Stimulated activated CD8-positive, alpha-beta memory T cell treated with anti-CD3 and anti-CD28 coated beads, Interleukin-7, amount 100 ng/mL, for 4 hours (primary cell): ENCODE results near the gene ALG10B.
A peak's percentile ranks its signal among the peaks of the same experiment; 100 is the strongest.
"Not testable (repeated sequence)": the region's sequence is repeated elsewhere in the genome, so short reads cannot be mapped to it uniquely, and the experiment has no call there.

Experiments
- DNase-seq, 2 donors: peaks; one replicate each; pipeline ENCODE4 v3.0.0-alpha.2; 2020; ENCODE audit warnings: low read depth in 2 of 2

ALG10B gene, protein sequence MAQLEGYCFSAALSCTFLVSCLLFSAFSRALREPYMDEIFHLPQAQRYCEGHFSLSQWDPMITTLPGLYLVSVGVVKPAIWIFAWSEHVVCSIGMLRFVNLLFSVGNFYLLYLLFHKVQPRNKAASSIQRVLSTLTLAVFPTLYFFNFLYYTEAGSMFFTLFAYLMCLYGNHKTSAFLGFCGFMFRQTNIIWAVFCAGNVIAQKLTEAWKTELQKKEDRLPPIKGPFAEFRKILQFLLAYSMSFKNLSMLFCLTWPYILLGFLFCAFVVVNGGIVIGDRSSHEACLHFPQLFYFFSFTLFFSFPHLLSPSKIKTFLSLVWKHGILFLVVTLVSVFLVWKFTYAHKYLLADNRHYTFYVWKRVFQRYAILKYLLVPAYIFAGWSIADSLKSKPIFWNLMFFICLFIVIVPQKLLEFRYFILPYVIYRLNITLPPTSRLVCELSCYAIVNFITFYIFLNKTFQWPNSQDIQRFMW

DNA sequence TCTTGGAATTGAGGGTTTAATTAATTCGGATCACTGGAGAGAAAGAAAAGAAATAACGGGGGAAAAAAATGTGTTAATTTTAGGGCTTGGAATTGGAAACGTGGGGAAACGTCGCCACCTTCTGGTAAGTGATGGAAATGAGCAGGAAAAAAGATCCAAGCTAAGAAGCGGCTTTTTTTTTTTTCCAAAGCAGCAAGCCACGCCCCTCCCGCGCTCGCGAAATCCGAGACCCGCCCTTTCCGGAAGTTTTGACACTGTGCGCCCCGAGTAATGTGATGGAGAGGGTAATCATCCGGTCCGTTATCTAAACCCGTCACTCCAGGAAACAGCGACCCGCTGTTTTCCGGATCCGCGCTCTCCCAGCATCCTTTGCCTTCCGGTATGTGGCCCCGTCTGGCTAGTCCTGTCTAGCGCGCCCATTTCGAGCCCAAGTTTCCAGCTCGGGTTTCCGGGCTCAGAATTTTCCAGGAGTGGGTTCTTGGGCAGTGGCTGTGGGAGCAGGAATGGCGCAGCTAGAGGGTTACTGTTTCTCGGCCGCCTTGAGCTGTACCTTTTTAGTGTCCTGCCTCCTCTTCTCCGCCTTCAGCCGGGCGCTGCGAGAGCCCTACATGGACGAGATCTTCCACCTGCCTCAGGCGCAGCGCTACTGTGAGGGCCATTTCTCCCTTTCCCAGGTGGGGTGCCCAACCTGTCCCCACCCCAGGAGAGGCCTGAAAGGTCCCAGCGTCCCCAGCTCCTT lies at the start of gene ALG10B:
TSS of gene ALG10B (plus strand) at position 384 of the 739 bp plus-strand sequence. CDS start at position 504, 120 bp downstream.
- peak; percentile 85 to 91 for DNase-seq

DNA sequence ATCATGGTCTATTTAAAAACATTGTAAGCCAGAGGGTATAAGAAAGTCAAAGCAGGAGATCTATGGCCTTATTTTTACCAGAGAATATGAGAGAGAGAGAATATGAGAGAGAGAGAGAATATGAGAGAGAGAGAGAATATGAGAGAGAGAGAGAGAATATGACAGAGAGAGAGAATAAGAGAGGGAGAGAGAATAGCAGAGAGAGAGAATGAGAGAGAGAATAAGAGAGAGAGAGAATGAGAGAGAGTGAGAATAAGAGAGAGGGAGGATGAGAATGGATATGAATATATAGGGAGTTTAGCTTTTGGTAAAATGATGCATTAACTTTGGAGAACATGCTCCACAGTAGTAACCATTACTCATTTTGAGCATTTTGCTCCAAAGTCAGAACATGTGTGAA lies 48.0 kb upstream of the ALG10B start:
- no peak for DNase-seq

DNA sequence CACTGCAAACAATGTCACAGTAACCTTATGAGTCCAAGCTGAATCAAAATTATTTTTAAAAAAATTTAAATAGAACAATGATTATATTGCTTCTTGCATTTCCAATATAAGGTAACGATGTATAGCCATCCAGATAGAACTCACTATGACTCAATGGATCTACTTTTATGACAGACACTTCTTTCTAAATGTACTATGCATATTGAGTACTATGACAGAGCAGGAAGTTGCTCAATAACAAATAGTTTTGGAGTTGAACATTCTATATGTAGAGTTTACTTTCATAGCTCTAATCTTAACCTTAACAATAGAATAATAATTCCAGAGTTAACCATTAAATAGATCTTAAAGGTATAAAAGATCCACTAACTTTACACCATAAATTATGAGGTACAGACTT lies 46.7 kb upstream of the ALG10B start:
- DNase-seq = no peak

DNA sequence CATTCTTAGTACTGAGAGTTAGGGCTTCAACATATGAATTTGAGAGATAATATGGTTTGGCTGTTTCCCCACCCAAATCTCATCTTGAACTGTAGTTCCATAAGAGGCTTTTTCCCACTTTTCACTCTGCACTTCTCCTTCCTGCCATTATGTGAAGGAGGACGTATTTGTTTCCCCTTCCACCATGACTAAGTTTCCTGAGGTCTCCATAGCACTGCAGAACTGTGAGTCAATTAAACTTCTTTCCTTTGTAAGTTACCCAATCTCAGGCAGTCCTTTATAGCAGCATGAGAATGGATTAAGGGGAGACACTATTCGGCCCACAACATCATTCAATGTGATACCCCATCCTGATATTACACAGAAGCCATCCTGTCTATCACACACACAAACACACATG lies 36.8 kb upstream of the ALG10B start:
- no peak for DNase-seq

DNA sequence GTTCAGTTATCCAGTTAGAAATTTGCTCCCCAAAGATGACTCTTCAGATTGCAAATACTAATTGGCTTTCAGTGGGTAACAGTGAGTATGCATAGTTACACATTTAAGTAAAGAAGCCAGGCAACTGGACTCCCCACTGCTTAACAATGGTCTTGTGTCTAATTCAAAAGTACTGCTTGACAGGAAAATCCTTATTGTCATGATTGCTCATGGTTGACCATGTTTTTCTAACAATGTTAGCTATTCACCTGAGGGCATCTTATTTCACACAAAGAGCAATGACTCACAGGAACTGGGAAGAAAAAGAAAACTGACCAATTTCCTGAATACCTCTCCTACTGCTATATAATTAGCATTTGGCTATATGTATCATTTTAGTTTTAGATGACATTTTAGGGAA lies 33.7 kb upstream of the ALG10B start:
- DNase-seq = no peak

DNA sequence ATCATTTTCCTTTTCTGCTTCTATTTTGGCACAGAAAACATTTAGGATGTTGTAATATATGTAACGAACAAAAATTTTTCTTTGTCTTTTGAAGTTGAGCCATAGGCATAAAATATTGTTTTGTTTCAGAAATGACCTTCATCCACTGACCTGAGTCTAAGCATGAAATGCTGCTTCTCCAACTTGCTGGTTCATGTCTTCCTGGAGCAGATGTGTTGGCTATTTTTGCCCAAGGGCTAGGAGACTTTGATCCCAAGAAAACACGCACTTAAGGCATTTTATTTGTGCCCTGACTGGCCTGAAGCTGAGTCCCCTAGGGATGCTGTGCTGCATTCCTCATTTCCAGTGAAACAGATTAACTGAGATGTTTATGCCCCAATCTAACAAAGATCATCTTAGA lies 27.2 kb upstream of the ALG10B start:
- no peak for DNase-seq

DNA sequence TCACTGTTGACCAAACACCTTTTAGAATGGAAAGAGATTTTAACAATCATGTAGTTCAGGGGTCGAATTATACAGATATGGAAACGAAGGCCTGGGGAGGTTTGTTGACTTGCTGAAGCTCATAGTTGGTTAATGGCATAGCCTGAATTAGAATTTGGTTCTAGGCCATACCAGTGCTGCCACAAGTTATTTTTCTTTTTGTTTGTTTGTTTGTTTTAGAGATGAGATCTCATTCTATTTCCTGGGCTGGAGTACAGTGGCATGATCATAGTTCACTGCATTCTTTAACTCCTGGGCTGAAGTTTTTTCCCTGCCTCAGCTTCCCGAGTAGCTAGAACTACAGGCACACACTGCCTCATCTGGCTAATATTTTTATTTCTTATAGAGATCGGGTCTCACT lies 25.4 kb upstream of the ALG10B start:
- DNase-seq = no peak

DNA sequence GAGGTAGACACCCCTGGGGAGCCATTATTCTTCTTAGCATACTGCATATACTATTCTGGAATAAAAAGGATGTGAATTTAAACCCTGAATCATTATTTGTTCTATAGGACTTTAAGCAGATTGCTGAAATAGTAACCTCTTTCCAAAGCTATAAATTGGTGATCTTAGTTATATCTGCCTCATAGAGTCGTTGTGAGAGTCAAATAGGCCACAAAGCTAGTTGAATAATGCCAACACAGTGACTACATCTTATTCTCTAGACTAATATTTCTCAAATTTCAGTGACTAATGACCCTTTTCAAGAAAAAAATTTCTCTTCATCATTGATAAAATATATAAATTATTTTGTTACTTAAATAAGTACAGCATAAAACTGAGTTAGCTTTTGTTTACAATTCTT lies 13.6 kb upstream of the ALG10B start:
- not testable (repeated sequence) for DNase-seq

DNA sequence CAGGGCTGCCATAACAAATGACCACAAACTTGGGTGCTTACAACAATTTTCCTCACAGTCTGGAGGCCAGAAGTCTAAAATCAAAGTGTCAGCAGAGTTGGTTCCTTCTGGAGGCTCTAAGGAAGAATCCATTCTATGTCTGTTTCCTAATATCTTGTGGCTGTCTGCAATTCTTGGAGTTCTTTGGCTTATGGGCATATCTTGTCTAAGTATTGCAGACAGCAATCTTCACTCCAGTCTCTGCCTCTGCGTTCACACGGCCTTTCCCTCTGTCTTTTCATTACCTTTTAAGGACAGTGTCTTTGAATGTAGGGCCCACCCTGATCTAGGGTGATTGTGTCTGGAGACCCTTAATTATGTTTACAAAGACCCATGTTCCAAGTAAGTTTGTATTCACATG lies 5.4 kb downstream of the ALG10B start:
- DNase-seq = not testable (repeated sequence)

DNA sequence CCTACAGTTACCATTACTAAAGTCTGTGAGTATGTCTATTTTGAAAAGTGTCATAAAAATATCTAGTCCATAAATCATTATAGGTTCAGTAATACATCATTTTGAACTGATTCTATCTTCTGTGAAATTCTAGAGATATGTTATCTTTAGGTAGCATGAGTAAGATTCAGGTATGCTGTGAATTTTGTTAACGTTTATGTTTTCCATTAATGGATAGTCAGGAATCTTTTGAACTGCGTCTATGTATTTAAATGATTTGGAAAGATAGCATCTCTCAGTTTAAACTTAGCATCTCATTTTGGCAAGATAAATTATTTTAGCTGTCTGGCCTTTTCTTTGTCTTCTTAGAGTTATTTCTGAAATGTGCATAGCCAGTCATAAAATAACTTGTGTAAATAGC lies 8.3 kb downstream of the ALG10B start:
- no peak for DNase-seq

DNA sequence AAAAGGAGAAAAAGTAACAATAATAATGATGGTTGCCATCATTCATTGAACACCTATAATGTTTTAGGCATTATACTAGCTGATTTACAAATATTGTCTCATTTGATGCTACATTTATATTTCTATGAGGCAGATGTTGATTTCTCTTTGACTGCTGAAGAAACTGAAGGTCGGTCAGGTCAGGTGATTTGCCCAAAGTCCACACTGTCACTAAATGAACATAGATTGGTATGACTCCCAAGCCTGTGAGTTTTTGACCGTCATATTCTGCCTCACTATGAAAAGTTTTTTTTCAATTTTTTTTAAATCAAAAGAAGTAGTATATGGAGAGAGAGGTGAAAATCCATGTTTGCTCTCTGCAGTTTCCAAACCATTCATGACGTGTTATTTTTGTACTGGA lies 10.8 kb downstream of the ALG10B start:
- DNase-seq = no peak

DNA sequence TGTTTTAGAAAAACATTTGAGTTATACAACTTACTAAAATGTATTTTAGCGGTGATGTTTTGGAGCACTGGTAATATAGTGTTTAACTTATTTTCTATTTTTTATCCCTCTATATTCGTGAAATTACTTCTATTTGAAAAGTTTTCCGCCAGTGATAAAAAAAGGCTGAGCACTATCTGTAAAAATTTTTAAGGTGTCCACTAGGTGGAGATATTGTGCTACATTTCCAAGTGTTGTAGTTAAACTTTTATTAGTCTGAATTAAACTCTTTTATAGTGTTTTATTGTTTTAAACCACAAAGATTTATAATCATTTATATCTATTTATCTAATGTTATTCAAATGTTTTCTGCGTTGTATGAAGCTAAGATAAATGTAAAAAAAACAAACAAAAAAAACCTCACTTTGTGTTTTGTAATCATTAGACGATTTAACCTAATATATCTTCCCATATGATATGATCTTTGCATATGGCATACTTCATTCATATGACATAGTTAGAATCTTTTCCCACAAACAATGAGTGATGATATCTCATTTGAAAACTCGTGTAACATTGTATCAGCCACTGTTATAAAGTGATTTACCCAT lies 11.8 kb downstream of the ALG10B start:
- no peak for DNase-seq

DNA sequence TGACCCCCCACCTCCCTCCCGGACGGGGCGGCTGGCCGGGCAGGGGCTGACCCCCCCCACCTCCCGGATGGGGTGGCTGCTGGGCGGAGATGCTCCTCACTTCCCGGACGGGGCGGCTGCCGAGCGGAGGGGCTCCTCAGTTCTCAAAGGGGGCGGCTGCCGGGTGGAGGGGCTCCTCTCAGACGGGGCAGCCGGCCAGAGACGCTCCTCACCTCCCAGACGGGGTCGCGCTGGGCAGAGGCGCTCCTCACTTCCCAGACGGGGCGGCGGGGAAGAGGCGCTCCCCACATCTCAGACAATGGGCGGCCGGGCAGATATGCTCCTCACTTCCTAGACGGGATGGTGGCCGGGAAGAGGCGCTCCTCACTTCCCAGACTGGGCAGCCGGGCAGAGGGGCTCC lies 13.8 kb downstream of the ALG10B start:
- DNase-seq = not testable (repeated sequence)

DNA sequence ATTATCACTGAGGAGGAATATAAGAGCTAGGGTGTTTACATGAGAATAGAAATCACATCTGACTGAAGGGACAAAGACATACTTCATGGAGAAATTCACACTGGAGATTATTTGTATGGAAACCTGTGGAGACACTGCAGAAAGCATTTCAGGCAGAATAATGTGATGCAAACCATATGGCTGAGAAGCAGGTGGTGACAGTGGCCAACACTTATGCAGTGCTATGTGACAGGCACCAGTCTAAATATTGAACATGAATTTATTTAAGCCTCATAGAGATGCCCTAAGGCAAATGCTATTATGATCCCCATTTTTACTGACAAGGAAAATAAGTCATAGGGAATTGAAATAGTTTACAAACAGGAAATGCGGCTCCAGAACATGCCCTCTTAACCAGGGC lies 16.2 kb downstream of the ALG10B start:
- DNase-seq = no peak

DNA sequence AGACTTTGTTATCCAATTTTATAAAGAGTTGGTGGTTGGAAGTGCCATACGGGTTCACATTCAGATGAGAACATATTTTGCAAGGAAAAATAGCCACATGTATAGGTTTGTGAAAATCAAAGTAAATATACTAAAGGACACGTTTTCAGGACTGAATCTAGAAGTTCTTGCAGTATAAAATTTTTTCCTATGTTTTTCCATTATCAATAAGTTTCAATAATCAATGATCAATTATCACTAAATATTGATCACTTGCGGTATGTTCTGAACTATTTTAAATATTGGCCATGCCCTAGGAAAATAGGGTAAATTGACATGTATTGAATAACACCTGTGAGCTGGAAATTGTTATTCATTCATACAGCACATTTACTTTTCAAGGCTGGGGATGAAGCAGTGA lies 25.9 kb downstream of the ALG10B start:
- DNase-seq = no peak

DNA sequence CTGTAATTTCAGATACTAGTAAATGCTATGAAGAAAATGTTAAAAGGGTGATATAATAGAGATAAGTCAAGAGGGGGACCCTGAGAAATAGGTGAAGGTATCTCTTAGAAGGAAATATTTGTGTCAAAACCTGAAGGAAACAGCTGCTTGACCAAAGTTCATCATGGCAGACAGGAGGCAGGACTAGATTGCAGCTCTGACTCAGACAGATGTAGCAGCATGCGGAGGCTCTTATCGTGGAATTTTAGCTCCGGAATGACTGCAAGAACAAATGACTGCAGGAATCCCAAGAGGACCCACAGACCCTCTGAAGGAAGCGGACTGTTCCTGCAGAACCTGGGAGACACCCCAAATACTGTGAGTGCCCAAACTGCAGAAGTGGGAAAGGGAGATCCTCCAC lies 26.7 kb downstream of the ALG10B start:
- not testable (repeated sequence) for DNase-seq

DNA sequence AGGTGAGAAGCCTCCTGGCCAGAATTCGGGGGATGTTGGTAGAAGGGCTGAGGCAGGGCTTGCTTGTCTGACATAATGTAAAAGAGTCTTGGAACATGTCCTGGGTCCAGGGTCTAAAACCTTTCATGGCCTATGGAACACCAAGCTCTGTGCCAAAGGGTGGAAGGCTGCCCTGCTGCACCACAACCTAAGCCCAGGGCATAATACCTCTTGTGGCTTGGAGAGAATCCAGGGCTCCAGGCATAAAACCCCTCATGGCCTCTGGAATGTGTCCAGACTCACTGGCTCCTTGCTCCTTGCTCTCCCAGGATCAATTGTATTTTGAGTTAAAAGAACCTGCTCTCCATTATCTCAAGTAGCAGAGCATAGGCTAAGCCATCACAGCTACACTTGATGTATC lies 27.3 kb downstream of the ALG10B start:
- not testable (repeated sequence) for DNase-seq

DNA sequence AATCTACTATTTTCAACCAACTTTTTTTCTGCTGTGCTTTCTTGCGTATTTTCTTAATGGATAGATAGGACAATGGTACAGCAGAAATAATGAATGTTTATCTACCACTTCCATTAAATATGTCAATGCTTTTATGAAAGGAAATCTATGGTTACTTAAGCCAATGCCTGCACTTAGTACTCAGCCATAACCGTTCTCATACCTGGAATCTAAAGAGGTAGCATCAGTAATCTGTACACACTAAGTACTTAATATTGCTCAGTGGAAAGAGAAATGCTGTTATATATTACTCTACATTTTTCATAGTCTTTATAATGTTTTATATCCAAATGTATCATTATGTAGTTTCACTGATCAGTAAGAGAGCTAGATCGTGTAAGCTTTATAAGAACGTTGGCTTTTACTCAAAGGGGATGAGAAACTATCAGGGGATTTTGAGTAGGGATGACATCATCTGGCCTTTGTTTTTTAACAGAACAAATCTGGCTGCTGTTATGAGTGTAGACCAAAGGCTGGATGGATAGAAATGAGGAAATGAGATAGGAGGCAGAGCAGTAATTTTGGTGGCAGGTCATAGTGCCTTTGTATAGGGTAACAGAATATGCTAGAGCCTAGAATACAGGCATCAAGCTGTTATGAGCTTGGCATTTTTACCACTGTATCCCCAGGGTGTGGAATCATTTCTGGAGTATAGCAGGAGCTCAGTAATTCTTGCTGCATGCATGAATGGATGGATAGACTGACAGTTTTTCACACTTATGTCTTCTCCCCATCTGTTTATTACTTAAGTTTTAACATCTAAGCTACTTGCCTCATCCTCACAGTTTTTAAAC lies 34.0 kb downstream of the ALG10B start:
- DNase-seq = no peak

DNA sequence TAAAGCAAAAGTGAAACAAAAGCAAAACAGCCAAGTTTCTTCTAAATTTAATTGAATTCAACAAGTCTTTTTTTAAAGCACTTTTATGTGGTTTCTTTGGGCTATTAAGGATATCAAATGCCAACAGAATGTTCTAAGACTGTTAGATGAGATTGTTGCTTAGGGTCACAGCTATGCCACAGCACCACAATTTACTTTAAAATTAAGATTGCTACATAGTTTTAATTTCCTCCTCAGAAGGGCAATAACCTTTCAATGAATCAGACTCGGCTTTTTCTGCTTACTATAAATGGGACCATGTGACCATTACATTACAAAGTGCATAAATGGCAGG lies 34.6 kb downstream of the ALG10B start:
- DNase-seq = not testable (repeated sequence)

DNA sequence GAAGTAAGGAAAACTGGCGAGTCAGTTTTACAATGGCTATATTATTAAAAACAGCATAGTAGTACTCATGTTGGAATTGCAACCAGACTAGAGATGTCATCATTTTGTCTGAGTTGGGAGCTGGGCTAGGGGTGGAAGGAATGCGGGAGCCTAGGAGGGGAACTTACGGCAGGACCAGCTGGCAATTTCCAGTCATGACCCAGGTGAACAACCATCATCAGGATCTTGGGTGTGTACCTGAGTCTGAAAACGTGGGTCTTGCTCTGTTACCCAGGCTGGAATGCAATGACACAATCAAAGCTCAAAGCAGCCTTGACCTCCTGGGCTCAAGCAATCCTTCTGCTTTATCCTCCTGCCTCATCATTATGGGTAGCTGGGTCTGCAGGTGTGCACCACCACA lies 50.9 kb downstream of the ALG10B start:
- no peak for DNase-seq

DNA sequence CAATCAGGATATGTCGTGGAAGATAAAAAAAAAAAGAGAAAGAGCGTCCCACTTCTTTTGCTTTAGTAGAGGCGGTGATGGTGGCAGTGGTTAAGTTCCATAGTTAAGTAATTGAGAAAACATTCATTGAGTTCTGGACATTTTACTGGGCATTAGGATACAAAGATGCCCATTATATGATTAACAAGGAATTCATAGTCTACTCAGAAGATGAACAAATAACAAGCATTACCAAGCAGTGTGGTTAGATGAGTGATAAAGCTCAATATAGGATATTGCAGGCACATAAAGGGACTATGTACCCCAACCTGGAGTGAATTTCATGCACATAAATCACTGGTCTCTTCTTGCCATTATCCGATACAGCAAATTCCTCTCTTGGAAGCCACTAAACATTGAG lies 53.7 kb downstream of the ALG10B start:
- no peak for DNase-seq

DNA sequence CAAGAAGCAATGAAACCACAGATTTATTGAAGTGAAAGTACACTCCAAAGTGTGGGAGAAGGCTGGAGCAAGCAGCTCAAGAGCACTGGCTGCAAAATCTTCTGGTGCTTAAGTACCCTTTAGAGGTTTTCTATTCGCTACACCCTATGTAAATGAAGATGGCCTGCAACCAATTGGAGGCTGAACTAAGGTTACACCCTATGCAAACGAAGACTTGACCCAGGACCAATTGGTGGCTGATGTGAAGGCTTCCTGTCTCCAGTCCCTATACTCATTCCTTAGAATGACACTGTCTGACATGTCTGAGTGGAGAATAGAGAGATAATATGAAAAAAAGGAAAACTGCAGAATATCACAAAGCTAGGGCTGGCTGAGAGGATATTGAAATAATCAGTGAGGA lies 57.2 kb downstream of the ALG10B start:
- DNase-seq = no peak
